ENCODE data around the gene TRAK1.

Gene TRAK1

DNA sequence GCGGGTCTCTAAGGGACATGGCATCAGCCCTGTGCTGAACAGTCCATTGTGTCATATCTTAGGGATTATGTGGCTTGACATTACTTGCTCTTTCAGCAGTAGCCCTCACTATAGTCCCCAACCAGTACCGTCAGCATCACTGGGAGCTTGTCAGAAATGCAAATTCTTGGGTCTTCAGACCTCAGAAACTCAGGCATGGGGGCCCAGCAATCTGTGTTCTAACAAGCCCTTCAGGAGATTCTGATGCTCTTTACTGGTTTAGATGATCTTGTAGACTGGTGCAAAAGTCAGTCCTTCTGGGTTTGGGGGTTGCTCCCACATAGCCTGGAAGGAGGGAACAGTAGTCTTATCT is 39.0 kb upstream of the TRAK1 start:
- no peak for TF ChIP-seq CTCF (IDR thresholded peaks at IDR 0.05; ENCODE audit: low read depth, low read length)
- H3K4me3 ChIP-seq (ENCODE audit: low read depth, low read length): no peak overlapping the region

GRCh38 chr3:42052484-42053351 is 38.4 kb upstream of the TRAK1 start:
- TF ChIP-seq CTCF (IDR thresholded peaks at IDR 0.05; ENCODE audit: low read depth, low read length): no peak
- H3K4me3 ChIP-seq (ENCODE audit: low read depth, low read length): no peak overlapping the region

DNA sequence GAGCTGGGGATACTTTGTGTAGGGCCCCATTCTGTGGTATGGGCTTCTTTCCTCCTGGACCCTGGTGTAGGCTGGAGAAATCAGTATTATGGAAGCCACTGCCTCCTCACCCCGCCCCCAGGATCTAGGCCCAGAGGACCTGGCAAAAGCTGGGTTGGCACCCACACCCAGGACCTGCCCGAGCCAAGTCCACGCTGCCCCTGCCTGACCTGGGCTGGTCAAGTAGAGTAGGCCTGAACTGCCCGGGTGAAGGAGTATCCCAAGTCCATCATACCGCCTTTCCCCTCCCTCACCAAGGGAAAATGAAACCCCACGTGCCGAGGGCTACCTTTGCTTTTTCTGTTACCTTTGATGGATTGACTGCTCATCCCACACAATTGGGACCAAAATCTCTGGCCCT is 37.7 kb upstream of the TRAK1 start:
- H3K4me3 ChIP-seq (ENCODE audit: low read depth, low read length): no peak overlapping the region
- no peak for TF ChIP-seq CTCF (IDR thresholded peaks at IDR 0.05; ENCODE audit: low read depth, low read length)

DNA sequence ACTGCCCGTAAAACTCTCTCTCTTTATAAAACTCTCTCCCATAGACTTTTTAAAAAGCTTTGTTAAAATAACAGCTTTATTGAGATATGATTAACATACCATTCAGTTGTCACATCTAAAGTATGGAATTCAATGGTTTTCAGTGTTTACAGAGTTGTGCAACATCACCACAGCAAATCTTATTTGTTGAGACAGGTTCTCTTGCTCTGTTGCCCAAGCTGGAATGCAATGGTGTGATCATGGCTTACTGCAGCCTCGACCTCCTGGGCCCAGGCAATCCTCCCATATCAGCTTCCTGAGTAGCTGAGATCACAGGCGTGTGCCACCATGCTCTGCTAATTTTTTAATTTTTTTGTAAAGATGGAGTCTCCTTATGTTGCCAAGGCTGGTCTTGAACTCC is 35.9 kb upstream of the TRAK1 start:
- H3K4me3 ChIP-seq (ENCODE audit: low read depth, low read length): no peak overlapping the region

GRCh38 chr3:42056840-42057239 is 34.3 kb upstream of the TRAK1 start:
- no peak overlapping the region for H3K4me3 ChIP-seq (ENCODE audit: low read depth, low read length)
- no peak for TF ChIP-seq CTCF (IDR thresholded peaks at IDR 0.05; ENCODE audit: low read depth, low read length)

More for the DNA sequence above, 35.9 kb upstream of the TRAK1 start:
- no peak for TF ChIP-seq CTCF (IDR thresholded peaks at IDR 0.05; ENCODE audit: low read depth, low read length)

DNA sequence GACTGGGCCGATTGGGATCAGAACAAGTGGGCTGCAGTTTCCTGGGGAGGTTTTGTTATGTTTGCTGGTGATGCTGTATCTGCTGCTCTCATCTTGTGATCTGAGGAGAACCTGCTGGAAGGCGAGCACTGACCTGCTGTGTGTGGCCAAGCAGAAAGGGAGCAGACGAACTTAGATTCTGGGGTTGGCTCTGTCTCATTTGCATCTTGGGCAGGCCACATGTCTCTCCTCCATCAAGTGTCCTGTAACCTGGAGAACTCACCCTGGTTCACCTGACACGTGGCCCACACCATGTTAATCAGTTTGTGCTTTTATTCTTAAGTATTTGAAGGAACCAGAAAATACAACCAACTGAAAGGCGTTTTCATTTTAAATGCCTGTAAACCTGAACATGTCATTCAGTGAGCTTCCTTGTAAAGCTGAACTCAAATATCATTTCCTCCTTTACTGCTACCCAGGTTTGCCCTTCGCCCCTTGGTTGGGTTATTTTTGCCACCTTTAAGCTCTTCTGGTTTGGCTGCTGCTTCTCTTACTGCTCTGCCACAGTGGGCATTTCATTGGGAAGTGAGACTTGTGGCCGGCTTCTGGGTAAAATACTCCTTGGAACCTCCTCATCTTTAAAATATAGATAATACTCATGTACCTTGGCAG is 33.5 kb upstream of the TRAK1 start:
- no peak overlapping the region for H3K4me3 ChIP-seq (ENCODE audit: low read depth, low read length)

More for the DNA sequence above, 33.5 kb upstream of the TRAK1 start:
- no peak for TF ChIP-seq CTCF (IDR thresholded peaks at IDR 0.05; ENCODE audit: low read depth, low read length)

All from WI38 (cell line).